Astrocyte (in vitro differentiated cells and primary cell): ENCODE measurements around the gene GEMIN2. TPM values are rescaled to one million over a fixed set of nuclear protein-coding genes. Genes with fewer than 3 reads are reported as not detected.

Source experiments
- DNase-seq: peaks from one replicate; pipeline ENCODE4 v3.0.0-alpha.2; 2010; ENCODE audit warnings: low read depth
- FAIRE-seq: peaks from 2 replicates; lab custom pipeline; 2011; peaks lifted over from hg19 to GRCh38; lab: Jason Lieb, UNC
- H2AFZ ChIP-seq: 2 replicates; pipeline ENCODE4 v1.6.0; 2012; ENCODE audit warnings: low read depth, low read length, inconsistent platforms
- H3K27ac ChIP-seq: 2 replicates; pipeline ENCODE4 v1.5.1; 2011; ENCODE audit warnings: low read depth, low read length, inconsistent platforms
- H3K27me3 ChIP-seq: 2 replicates; pipeline ENCODE4 v1.6.0; 2011; ENCODE audit warnings: low read length, inconsistent platforms; ENCODE audit not compliant: insufficient read depth
- H3K36me3 ChIP-seq: 2 replicates; pipeline ENCODE4 v1.5.1; 2011; ENCODE audit warnings: low read length, inconsistent platforms; ENCODE audit not compliant: insufficient read depth
- H3K4me1 ChIP-seq: 2 replicates; pipeline ENCODE4 v1.5.1; 2011; ENCODE audit warnings: low read length, inconsistent platforms; ENCODE audit not compliant: insufficient read depth
- H3K4me2 ChIP-seq: 2 replicates; pipeline ENCODE4 v1.6.0; 2012; ENCODE audit warnings: low read length, inconsistent platforms
- H3K4me3 ChIP-seq: 2 replicates; pipeline ENCODE4 v1.5.1; 2011; ENCODE audit warnings: low read depth, mild to moderate bottlenecking, low read length, inconsistent platforms; ENCODE audit not compliant: insufficient read depth
- H3K79me2 ChIP-seq: 2 replicates; pipeline ENCODE4 v1.6.0; 2012; ENCODE audit warnings: mild to moderate bottlenecking, low read length, inconsistent platforms; ENCODE audit not compliant: insufficient read depth
- H3K9ac ChIP-seq: 2 replicates; pipeline ENCODE4 v1.6.0; 2012; ENCODE audit warnings: mild to moderate bottlenecking, low read length, inconsistent platforms
- H3K9me3 ChIP-seq: 2 replicates; pipeline ENCODE4 v1.5.1; 2012; ENCODE audit warnings: low read depth, mild to moderate bottlenecking, low read length, inconsistent platforms; ENCODE audit not compliant: insufficient read depth
- H4K20me1 ChIP-seq: 2 replicates; pipeline ENCODE4 v1.6.0; 2012; ENCODE audit warnings: low read length, inconsistent platforms; ENCODE audit not compliant: insufficient read depth
- H3K27ac Mint-ChIP-seq: one replicate; pipeline ENCODE4 v1.8.0; 2021; ENCODE audit warnings: mild to moderate bottlenecking, mixed read lengths; ENCODE audit not compliant: unreplicated experiment
- H3K27me3 Mint-ChIP-seq: one replicate; pipeline ENCODE4 v1.8.0; 2021; ENCODE audit warnings: low read depth, mixed read lengths; ENCODE audit not compliant: unreplicated experiment
- H3K36me3 Mint-ChIP-seq: one replicate; pipeline ENCODE4 v1.8.0; 2021; ENCODE audit warnings: low read depth, mixed read lengths; ENCODE audit not compliant: unreplicated experiment
- H3K4me1 Mint-ChIP-seq: one replicate; pipeline ENCODE4 v1.8.0; 2021; ENCODE audit warnings: low read depth, mixed read lengths; ENCODE audit not compliant: unreplicated experiment
- H3K4me3 Mint-ChIP-seq: one replicate; pipeline ENCODE4 v1.8.0; 2021; ENCODE audit warnings: mild to moderate bottlenecking, moderate library complexity, mixed read lengths; ENCODE audit not compliant: unreplicated experiment
- H3K9me3 Mint-ChIP-seq: one replicate; pipeline ENCODE4 v1.8.0; 2021; ENCODE audit warnings: mild to moderate bottlenecking, mixed read lengths; ENCODE audit not compliant: unreplicated experiment
- EZH2 ChIP-seq: IDR thresholded peaks from 2 replicates; pipeline ENCODE4 v1.6.1; 2012; ENCODE audit warnings: mild to moderate bottlenecking, low read length, inconsistent platforms; ENCODE audit not compliant: insufficient read depth
- total RNA-seq: library from RNA; stranded (reverse); gene quantifications from 2 replicates; pipeline ENCODE4 v1.2.1, GENCODE V29; 2021
- TF ChIP-seq, protein P1 (sequence below): IDR thresholded peaks from 2 replicates; pipeline ENCODE4 v1.5.1; 2011; ENCODE audit warnings: low read depth, mild to moderate bottlenecking, inconsistent platforms, low read length, moderate library complexity; ENCODE audit not compliant: insufficient read depth

GEMIN2 gene
- total RNA-seq, 1 donor from 2014 or later: 12.4 TPM

- Mint-ChIP-seq H3K36me3 (peaks cover 9% of the 10 kb centered on the region), H3K9me3 (no peaks in the 10 kb centered on the region), H3K27me3 (no peaks in the 10 kb centered on the region)
Measured at GRCh38 chr14:39071096-39071495, 43.0 kb upstream of the GEMIN2 start.

GRCh38 chr14:39080886-39081285, 33.2 kb upstream of the GEMIN2 start:
- Histone ChIP-seq H3K27me3 (no peaks in the 10 kb centered on the region), H3K4me1 (no peaks in the 10 kb centered on the region), H3K9ac (no peak overlapping the region), H3K4me2 (no peak overlapping the region), H2AFZ (no peak overlapping the region), H3K9me3 (no peaks in the 10 kb centered on the region), H3K4me3 (no peak overlapping the region), H3K27ac (no peak overlapping the region), H3K36me3 (peaks cover 49% of the 10 kb centered on the region), H3K79me2 (peaks cover 44% of the 10 kb centered on the region), H4K20me1 (peaks cover 40% of the 10 kb centered on the region)
- H3K36me3 Mint-ChIP-seq: peaks cover 17% of the 10 kb centered on the region
- no peaks in the 10 kb centered on the region for H3K4me1 Mint-ChIP-seq
- FAIRE-seq: no peak
- DNase-seq: no peak
- H3K27me3 Mint-ChIP-seq: no peaks in the 10 kb centered on the region
- TF ChIP-seq EZH2: no peak
- TF ChIP-seq, protein P1, sequence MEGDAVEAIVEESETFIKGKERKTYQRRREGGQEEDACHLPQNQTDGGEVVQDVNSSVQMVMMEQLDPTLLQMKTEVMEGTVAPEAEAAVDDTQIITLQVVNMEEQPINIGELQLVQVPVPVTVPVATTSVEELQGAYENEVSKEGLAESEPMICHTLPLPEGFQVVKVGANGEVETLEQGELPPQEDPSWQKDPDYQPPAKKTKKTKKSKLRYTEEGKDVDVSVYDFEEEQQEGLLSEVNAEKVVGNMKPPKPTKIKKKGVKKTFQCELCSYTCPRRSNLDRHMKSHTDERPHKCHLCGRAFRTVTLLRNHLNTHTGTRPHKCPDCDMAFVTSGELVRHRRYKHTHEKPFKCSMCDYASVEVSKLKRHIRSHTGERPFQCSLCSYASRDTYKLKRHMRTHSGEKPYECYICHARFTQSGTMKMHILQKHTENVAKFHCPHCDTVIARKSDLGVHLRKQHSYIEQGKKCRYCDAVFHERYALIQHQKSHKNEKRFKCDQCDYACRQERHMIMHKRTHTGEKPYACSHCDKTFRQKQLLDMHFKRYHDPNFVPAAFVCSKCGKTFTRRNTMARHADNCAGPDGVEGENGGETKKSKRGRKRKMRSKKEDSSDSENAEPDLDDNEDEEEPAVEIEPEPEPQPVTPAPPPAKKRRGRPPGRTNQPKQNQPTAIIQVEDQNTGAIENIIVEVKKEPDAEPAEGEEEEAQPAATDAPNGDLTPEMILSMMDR: no peak
- no peak overlapping the region for H3K4me3 Mint-ChIP-seq
- H3K9me3 Mint-ChIP-seq: no peaks in the 10 kb centered on the region
- no peak overlapping the region for H3K27ac Mint-ChIP-seq

More at GRCh38 chr14:39071096-39071495, 43.0 kb upstream of the GEMIN2 start:
- Mint-ChIP-seq H3K4me1 (no peaks in the 10 kb centered on the region), H3K27ac (no peak overlapping the region), H3K4me3 (no peak overlapping the region)
- Histone ChIP-seq H3K4me2 (no peak overlapping the region), H3K27me3 (no peaks in the 10 kb centered on the region), H3K9me3 (no peaks in the 10 kb centered on the region), H3K4me1 (no peaks in the 10 kb centered on the region), H3K27ac (no peak overlapping the region), H2AFZ (no peak overlapping the region), H3K79me2 (peaks cover 32% of the 10 kb centered on the region), H3K36me3 (peaks cover 44% of the 10 kb centered on the region), H3K9ac (no peak overlapping the region), H3K4me3 (no peak overlapping the region), H4K20me1 (peaks cover 35% of the 10 kb centered on the region)
- TF ChIP-seq EZH2: no peak
- TF ChIP-seq, protein P1: no peak
- no peak for FAIRE-seq
- no peak for DNase-seq

DNA sequence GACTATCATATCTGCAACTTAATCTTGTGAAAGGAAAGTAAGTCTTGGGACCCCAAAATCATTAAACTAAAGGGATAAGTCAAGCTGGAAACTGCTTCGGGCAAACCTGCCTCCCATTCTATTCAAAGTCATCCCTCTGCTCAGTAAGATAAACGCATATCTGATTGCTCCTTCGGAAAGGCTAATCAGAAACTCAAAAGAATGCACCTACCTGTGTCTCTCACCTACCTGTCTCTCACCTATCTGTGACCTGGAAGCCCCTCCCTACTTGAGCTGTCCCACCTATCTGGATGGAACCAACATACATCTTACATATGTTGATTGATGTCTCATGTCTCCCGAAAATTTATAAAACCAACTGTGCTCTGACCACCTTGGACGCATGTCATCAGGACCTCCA, 31.0 kb upstream of the GEMIN2 start:
- TF ChIP-seq EZH2: no peak
- TF ChIP-seq, protein P1: no peak
- H4K20me1 ChIP-seq: peaks cover 59% of the 10 kb centered on the region
- Mint-ChIP-seq H3K27me3 (no peaks in the 10 kb centered on the region), H3K4me1 (no peaks in the 10 kb centered on the region), H3K36me3 (peaks cover 20% of the 10 kb centered on the region), H3K4me3 (no peak overlapping the region), H3K27ac (no peak overlapping the region), H3K9me3 (no peaks in the 10 kb centered on the region)
- FAIRE-seq (no peak), DNase-seq (no peak)
- H3K79me2 ChIP-seq: peaks cover 52% of the 10 kb centered on the region
- H2AFZ ChIP-seq: no peak overlapping the region
- no peaks in the 10 kb centered on the region for H3K27me3 ChIP-seq
- no peaks in the 10 kb centered on the region for H3K9me3 ChIP-seq
- no peak overlapping the region for H3K4me2 ChIP-seq
- H3K4me3 ChIP-seq: no peak overlapping the region
- no peak overlapping the region for H3K9ac ChIP-seq
- H3K27ac ChIP-seq: no peak overlapping the region
- H3K4me1 ChIP-seq: no peaks in the 10 kb centered on the region
- H3K36me3 ChIP-seq: peaks cover 55% of the 10 kb centered on the region
